ENCODE measurements around the gene GAP43. TPM values are rescaled to one million over a fixed set of nuclear protein-coding genes. Genes with fewer than 3 reads are reported as not detected.

The GAP43 gene
- total and polyA plus RNA-seq, 3 experiments from 2014 or later: not detected

DNA sequence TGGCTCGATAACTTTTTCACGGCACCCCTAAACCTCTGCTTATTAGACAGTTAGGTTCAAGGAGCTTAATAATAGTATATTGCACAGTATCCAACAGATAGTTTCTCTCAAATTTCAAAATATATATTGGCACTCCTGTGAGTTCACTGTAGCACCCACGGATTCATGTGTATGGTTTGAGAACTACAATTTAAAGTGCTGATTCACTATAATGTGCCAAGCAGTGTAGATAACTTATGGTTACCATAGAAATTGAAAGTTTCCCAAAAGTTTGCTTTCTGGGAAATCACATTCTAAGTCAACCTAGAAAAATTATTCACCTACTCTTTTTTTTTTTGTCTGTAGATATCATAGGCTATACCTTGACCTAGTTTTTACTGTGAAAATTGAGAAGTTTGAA lies 86.6 kb downstream of the GAP43 start:
- peaks cover 0 to 21% of the 10 kb centered on the region in 2 donors for H3K27me3 Mint-ChIP-seq

DNA sequence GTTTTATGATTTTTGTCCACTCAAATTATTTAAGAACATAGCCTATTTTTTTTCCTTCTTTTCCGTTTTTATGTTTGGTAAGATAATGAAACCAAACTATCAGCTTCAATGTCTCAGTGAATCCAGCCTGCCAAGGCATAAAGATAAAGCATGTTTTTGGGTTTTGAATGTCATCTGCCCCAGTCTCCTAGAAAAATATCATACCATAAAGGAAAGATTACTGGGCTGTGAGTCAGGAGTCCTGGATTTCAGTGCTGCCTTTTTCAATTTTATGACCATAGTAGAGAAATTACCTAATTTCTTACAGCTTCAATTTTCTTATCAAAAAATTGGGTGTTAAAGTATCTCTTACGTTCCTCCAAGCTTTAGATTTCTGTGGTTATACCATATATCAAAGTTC lies 87.5 kb downstream of the GAP43 start:
- DNase-seq: no peak
- Mint-ChIP-seq H3K4me1 (no peaks in the 10 kb centered on the region), H3K36me3 (no peaks in the 10 kb centered on the region), H3K4me3 (no peak overlapping the region), H3K27me3 (peaks cover 0 to 23% of the 10 kb centered on the region in 2 donors), H3K27ac (no peak overlapping the region), H3K9me3 (no peaks in the 10 kb centered on the region)
- POLR2A ChIA-PET: no interaction called here
- Histone ChIP-seq H3K9me3 (ENCODE audit: low read length) (no peaks in the 10 kb centered on the region), H3K36me3 (ENCODE audit: insufficient read depth, low read length) (no peaks in the 10 kb centered on the region), H3K4me3 (ENCODE audit: low read length) (no peak overlapping the region), H3K27ac (ENCODE audit: low read depth, low read length) (no peak overlapping the region), H3K4me1 (ENCODE audit: insufficient read depth, low read length) (no peaks in the 10 kb centered on the region), H3K27me3 (ENCODE audit: insufficient read depth, low read length, poor library complexity, severe bottlenecking) (no peaks in the 10 kb centered on the region)
- CTCF ChIA-PET: interaction anchor here (1.6 kb wide), 1 partner anchor 17 kb away, joined by 3 read pairs; no protein-coding TSS in a partner anchor

More for the DNA sequence above, 86.6 kb downstream of the GAP43 start:
- H3K27me3 ChIP-seq (ENCODE audit: insufficient read depth, low read length, poor library complexity, severe bottlenecking): no peaks in the 10 kb centered on the region
- no peaks in the 10 kb centered on the region for H3K4me1 ChIP-seq (ENCODE audit: insufficient read depth, low read length)
- H3K4me3 Mint-ChIP-seq: no peak overlapping the region
- no peak overlapping the region for H3K27ac ChIP-seq (ENCODE audit: low read depth, low read length)
- no peaks in the 10 kb centered on the region for H3K36me3 ChIP-seq (ENCODE audit: insufficient read depth, low read length)
- H3K27ac Mint-ChIP-seq: no peak overlapping the region
- CTCF ChIA-PET: no interaction called here
- no peaks in the 10 kb centered on the region for H3K36me3 Mint-ChIP-seq
- no peak for DNase-seq
- no peaks in the 10 kb centered on the region for H3K9me3 Mint-ChIP-seq
- H3K4me3 ChIP-seq (ENCODE audit: low read length): no peak overlapping the region
- H3K4me1 Mint-ChIP-seq: no peaks in the 10 kb centered on the region
- POLR2A ChIA-PET: no interaction called here
- H3K9me3 ChIP-seq (ENCODE audit: low read length): no peaks in the 10 kb centered on the region

DNA sequence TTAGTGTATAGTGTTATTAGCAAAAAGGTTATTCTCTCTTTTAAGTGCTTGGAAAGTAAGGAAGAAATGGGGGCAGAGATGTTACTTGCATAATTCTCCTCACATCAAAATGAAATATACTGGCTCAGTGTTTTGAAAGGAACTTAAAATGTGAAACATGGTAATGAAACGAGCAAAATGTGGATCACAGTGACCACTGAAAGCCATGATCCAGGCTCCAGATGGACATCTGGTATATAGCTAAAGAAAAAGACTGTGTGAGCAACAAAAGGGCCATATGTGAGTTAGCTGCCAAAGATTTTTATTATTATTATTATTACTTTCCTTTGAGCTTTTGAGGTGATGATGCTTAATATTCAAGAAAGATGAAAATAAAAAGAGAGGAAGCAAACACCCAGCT lies 89.6 kb downstream of the GAP43 start:
- no peaks in the 10 kb centered on the region for H3K4me1 ChIP-seq (ENCODE audit: insufficient read depth, low read length)
- H3K27me3 ChIP-seq (ENCODE audit: insufficient read depth, low read length, poor library complexity, severe bottlenecking): no peaks in the 10 kb centered on the region
- CTCF ChIA-PET: no interaction called here
- no peak overlapping the region for H3K27ac ChIP-seq (ENCODE audit: low read depth, low read length)
- no peak overlapping the region for H3K4me3 Mint-ChIP-seq
- no peak for DNase-seq
- no peak overlapping the region for H3K27ac Mint-ChIP-seq
- no peaks in the 10 kb centered on the region for H3K36me3 ChIP-seq (ENCODE audit: insufficient read depth, low read length)
- no peaks in the 10 kb centered on the region for H3K36me3 Mint-ChIP-seq
- H3K9me3 ChIP-seq (ENCODE audit: low read length): no peaks in the 10 kb centered on the region
- H3K27me3 Mint-ChIP-seq: peaks cover 0 to 26% of the 10 kb centered on the region in 2 donors
- no peaks in the 10 kb centered on the region for H3K9me3 Mint-ChIP-seq
- H3K4me3 ChIP-seq (ENCODE audit: low read length): no peak overlapping the region
- H3K4me1 Mint-ChIP-seq: no peaks in the 10 kb centered on the region
- POLR2A ChIA-PET: no interaction called here

DNA sequence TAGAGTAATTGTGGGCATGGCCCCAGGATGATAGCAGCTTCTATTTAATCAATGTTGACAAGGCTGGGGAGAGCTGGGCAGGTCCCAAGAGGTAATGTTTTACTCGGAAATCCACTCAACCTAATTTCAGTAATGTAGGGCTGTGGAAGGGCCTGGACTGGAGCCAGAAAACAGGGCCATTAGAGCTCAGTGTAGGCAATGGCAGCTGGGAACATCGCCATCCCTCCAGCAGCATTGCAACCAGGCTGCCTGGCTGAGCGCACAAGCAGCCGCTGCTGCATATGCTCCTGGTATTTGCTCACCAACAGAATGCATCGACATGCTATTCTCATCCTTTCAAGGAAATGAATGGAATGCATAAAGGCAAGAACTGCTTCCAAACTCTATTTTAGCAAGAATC lies 90.0 kb downstream of the GAP43 start:
- ChIA-PET POLR2A (no interaction called here), CTCF (no interaction called here)
- Histone ChIP-seq H3K4me3 (ENCODE audit: low read length) (no peak overlapping the region), H3K27me3 (ENCODE audit: insufficient read depth, low read length, poor library complexity, severe bottlenecking) (no peaks in the 10 kb centered on the region), H3K27ac (ENCODE audit: low read depth, low read length) (no peak overlapping the region), H3K36me3 (ENCODE audit: insufficient read depth, low read length) (no peaks in the 10 kb centered on the region), H3K4me1 (ENCODE audit: insufficient read depth, low read length) (no peaks in the 10 kb centered on the region), H3K9me3 (ENCODE audit: low read length) (no peaks in the 10 kb centered on the region)
- DNase-seq: no peak
- H3K4me1 Mint-ChIP-seq: no peaks in the 10 kb centered on the region
- peaks cover 0 to 28% of the 10 kb centered on the region in 2 donors for H3K27me3 Mint-ChIP-seq
- H3K4me3 Mint-ChIP-seq: no peak overlapping the region
- H3K27ac Mint-ChIP-seq: no peak overlapping the region
- H3K36me3 Mint-ChIP-seq: no peaks in the 10 kb centered on the region
- no peaks in the 10 kb centered on the region for H3K9me3 Mint-ChIP-seq

DNA sequence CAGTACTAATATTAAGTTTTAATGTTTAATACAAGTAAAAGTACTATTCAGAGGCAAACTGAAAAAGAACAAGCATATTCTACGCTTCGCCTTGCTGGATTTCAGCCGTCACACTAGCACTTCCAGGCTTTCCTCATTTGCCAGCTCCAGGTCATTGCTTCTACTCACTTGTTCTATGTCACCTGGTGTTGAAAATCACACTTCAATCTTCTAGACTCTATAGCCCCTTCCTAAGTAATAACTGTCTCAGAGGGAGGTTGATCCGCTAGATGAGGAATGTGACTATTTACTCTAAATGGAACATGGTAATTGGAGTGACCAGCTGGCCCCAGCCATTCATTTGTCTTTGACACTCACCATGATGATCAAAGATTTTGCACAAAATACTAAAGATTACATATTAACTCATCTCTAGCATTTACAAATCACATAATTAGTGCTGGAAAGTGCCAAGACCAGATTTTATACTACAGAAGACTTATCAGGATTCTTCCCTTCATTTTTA lies 92.0 kb downstream of the GAP43 start:
- ChIA-PET POLR2A (no interaction called here), CTCF (no interaction called here)
- Mint-ChIP-seq H3K4me3 (no peak overlapping the region), H3K36me3 (no peaks in the 10 kb centered on the region), H3K27ac (no peak overlapping the region), H3K4me1 (no peaks in the 10 kb centered on the region), H3K27me3 (peaks cover 0 to 38% of the 10 kb centered on the region in 2 donors), H3K9me3 (no peaks in the 10 kb centered on the region)
- no peaks in the 10 kb centered on the region for H3K4me1 ChIP-seq (ENCODE audit: insufficient read depth, low read length)
- no peaks in the 10 kb centered on the region for H3K36me3 ChIP-seq (ENCODE audit: insufficient read depth, low read length)
- no peaks in the 10 kb centered on the region for H3K9me3 ChIP-seq (ENCODE audit: low read length)
- DNase-seq: no peak
- no peak overlapping the region for H3K4me3 ChIP-seq (ENCODE audit: low read length)
- H3K27ac ChIP-seq (ENCODE audit: low read depth, low read length): no peak overlapping the region
- no peaks in the 10 kb centered on the region for H3K27me3 ChIP-seq (ENCODE audit: insufficient read depth, low read length, poor library complexity, severe bottlenecking)

DNA sequence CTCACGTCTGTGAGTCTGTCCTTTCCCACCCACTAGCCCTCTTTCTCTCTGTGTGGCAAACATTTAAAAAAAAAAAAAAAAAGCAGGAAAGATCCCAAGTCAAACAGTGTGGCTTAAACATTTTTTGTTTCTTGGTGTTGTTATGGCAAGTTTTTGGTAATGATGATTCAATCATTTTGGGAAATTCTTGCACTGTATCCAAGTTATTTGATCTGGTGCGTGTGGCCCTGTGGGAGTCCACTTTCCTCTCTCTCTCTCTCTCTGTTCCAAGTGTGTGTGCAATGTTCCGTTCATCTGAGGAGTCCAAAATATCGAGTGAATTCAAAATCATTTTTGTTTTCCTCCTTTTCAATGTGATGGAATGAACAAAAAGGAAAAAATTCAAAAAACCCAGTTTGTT lies 97.7 kb downstream of the GAP43 start:
- H3K9me3 ChIP-seq (ENCODE audit: low read length): no peaks in the 10 kb centered on the region
- H3K27ac Mint-ChIP-seq: no peak overlapping the region
- POLR2A ChIA-PET: no interaction called here
- no peaks in the 10 kb centered on the region for H3K36me3 ChIP-seq (ENCODE audit: insufficient read depth, low read length)
- no peak overlapping the region for H3K4me3 Mint-ChIP-seq
- no peaks in the 10 kb centered on the region for H3K27me3 ChIP-seq (ENCODE audit: insufficient read depth, low read length, poor library complexity, severe bottlenecking)
- H3K9me3 Mint-ChIP-seq: no peaks in the 10 kb centered on the region
- no peaks in the 10 kb centered on the region for H3K4me1 Mint-ChIP-seq
- DNase-seq: no peak
- H3K4me1 ChIP-seq (ENCODE audit: insufficient read depth, low read length): no peaks in the 10 kb centered on the region
- CTCF ChIA-PET: no interaction called here
- H3K27ac ChIP-seq (ENCODE audit: low read depth, low read length): no peak overlapping the region
- no peak overlapping the region for H3K4me3 ChIP-seq (ENCODE audit: low read length)
- peaks cover 2 to 35% of the 10 kb centered on the region in 2 donors for H3K27me3 Mint-ChIP-seq
- no peaks in the 10 kb centered on the region for H3K36me3 Mint-ChIP-seq

DNA sequence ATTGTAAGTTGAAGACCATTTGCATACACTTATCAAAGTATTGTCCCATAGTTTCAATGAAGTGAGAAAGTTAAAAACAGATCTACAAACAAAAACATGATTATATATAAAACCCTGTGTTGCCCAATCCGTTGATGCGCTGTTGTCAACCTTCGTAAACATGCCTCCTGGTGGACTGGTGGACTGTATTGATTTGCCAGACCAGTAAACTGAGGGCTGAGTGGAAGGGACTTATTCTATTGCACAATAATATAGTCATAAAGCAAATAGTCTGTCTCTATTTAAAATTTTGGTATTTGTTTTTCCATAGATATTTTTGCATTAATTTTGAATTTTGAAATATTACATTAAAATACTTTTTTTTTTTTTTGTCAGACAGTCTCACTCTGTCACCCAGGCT lies 102.5 kb downstream of the GAP43 start:
- CTCF ChIA-PET: no interaction called here
- no peaks in the 10 kb centered on the region for H3K9me3 ChIP-seq (ENCODE audit: low read length)
- no peaks in the 10 kb centered on the region for H3K9me3 Mint-ChIP-seq

DNA sequence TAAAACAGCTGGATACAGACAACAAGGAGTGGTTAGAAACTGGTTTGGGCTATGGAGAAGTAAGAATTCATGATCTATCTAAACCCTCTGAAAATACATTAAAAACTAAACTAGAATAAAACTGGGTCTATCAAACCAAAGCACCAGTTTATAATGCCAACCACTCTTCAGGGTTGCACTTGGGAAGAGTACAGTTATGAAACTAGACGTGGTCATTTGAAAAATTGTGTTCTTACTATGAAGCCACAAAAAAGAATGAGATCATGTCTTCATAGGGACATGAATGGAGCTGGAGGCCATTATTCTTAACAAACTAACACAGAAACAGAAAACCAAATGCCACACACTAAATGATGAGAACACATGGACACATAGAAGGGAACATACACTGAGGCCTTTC lies 103.8 kb downstream of the GAP43 start:
- no peak for DNase-seq
- Mint-ChIP-seq H3K36me3 (no peaks in the 10 kb centered on the region), H3K27ac (no peak overlapping the region)

More for the DNA sequence above, 102.5 kb downstream of the GAP43 start:
- H3K27ac Mint-ChIP-seq: no peak overlapping the region
- no peak for DNase-seq
- H3K36me3 Mint-ChIP-seq: no peaks in the 10 kb centered on the region
- no peaks in the 10 kb centered on the region for H3K27me3 ChIP-seq (ENCODE audit: insufficient read depth, low read length, poor library complexity, severe bottlenecking)
- H3K27ac ChIP-seq (ENCODE audit: low read depth, low read length): no peak overlapping the region
- H3K4me3 ChIP-seq (ENCODE audit: low read length): no peak overlapping the region
- POLR2A ChIA-PET: no interaction called here
- H3K36me3 ChIP-seq (ENCODE audit: insufficient read depth, low read length): no peaks in the 10 kb centered on the region
- no peaks in the 10 kb centered on the region for H3K4me1 ChIP-seq (ENCODE audit: insufficient read depth, low read length)
- no peak overlapping the region for H3K4me3 Mint-ChIP-seq
- H3K27me3 Mint-ChIP-seq: peaks cover 3 to 10% of the 10 kb centered on the region in 2 donors
- H3K4me1 Mint-ChIP-seq: no peaks in the 10 kb centered on the region

DNA sequence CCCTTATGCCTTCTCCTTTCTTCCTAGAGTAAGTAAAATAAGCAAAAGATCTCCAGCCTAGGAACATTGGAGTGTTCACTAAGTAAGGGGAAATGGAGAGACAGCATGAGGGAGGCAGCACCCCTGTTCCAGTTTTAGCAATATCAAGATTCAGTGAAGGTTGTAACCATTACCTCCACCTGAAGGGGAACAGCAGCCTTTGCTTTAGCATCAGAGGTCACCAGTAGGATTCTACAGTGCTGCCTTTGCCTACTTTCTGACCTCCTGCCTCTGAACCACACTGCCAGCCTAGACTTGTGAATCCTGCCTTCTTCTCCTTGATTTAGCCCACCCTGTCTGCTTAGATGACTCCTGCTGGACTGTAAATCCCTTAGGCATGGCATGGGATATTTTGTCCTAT lies 104.7 kb downstream of the GAP43 start:
- DNase-seq: no peak
- CTCF ChIA-PET: no interaction called here

More for the DNA sequence above, 103.8 kb downstream of the GAP43 start:
- POLR2A ChIA-PET: no interaction called here
- Mint-ChIP-seq H3K9me3 (no peaks in the 10 kb centered on the region), H3K27me3 (peaks cover 0 to 1% of the 10 kb centered on the region in 2 donors), H3K4me1 (no peaks in the 10 kb centered on the region), H3K4me3 (no peak overlapping the region)
- CTCF ChIA-PET: no interaction called here
- Histone ChIP-seq H3K27ac (ENCODE audit: low read depth, low read length) (no peak overlapping the region), H3K27me3 (ENCODE audit: insufficient read depth, low read length, poor library complexity, severe bottlenecking) (no peaks in the 10 kb centered on the region), H3K4me1 (ENCODE audit: insufficient read depth, low read length) (no peaks in the 10 kb centered on the region), H3K36me3 (ENCODE audit: insufficient read depth, low read length) (no peaks in the 10 kb centered on the region), H3K4me3 (ENCODE audit: low read length) (no peak overlapping the region), H3K9me3 (ENCODE audit: low read length) (no peaks in the 10 kb centered on the region)

More for the DNA sequence above, 104.7 kb downstream of the GAP43 start:
- Histone ChIP-seq H3K9me3 (ENCODE audit: low read length) (no peaks in the 10 kb centered on the region), H3K27me3 (ENCODE audit: insufficient read depth, low read length, poor library complexity, severe bottlenecking) (no peaks in the 10 kb centered on the region), H3K36me3 (ENCODE audit: insufficient read depth, low read length) (no peaks in the 10 kb centered on the region), H3K4me1 (ENCODE audit: insufficient read depth, low read length) (no peaks in the 10 kb centered on the region), H3K4me3 (ENCODE audit: low read length) (no peak overlapping the region), H3K27ac (ENCODE audit: low read depth, low read length) (no peak overlapping the region)
- H3K27ac Mint-ChIP-seq: no peak overlapping the region
- no peaks in the 10 kb centered on the region for H3K4me1 Mint-ChIP-seq
- H3K27me3 Mint-ChIP-seq: peaks cover 0 to 2% of the 10 kb centered on the region in 2 donors
- POLR2A ChIA-PET: no interaction called here
- no peaks in the 10 kb centered on the region for H3K9me3 Mint-ChIP-seq
- no peaks in the 10 kb centered on the region for H3K36me3 Mint-ChIP-seq
- no peak overlapping the region for H3K4me3 Mint-ChIP-seq
